Measurements from ENCODE around the gene VENTX. TPM values are rescaled to one million over a fixed set of nuclear protein-coding genes. Genes with fewer than 3 reads are reported as not detected.
"Not testable (repeated sequence)": the region's sequence is repeated elsewhere in the genome, so short reads cannot be mapped to it uniquely, and the experiment has no call there.

VENTX gene
- polyA plus RNA-seq, 4 donors, result 0.06 to 0.24 (median 0.18) TPM

GRCh38 chr10:133234796-133235195 is 2.9 kb upstream of the VENTX start:
- DNase-seq (ENCODE audit: low read depth in 4 of 4, low spot score in 3 of 4), result not testable (repeated sequence)

DNA sequence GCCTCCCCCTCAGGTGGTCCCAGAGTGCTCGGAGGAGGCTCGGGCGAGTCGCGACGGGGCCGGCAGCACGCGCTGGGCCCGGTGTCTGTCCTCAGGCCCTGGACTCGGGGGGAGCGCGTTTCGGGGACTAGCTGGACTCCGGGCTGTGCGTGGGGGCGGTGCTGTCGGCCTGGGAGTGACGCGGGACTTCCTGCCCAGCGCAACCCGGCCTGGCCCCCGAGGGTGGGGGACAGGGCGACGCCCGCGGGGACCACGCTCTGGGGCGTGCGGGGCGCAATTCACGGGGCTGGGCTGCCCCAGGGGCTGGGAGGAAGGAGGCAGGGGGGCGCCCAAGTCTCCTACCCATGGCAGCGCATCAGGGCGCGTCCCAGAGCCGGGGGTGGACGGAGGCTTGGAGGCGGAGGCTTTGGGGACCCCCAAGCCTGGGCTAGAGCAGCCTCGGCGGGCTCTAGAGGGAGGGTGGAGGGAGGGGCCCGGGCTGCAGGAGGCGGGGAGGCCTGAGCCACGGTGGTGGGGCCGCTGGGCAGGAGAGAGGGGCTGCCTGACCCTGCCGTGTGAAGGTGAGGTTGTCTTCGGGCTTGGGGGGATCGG is 2.3 kb upstream of the VENTX start:
- no peak for DNase-seq (ENCODE audit: low read depth in 4 of 4, low spot score in 3 of 4)

DNA sequence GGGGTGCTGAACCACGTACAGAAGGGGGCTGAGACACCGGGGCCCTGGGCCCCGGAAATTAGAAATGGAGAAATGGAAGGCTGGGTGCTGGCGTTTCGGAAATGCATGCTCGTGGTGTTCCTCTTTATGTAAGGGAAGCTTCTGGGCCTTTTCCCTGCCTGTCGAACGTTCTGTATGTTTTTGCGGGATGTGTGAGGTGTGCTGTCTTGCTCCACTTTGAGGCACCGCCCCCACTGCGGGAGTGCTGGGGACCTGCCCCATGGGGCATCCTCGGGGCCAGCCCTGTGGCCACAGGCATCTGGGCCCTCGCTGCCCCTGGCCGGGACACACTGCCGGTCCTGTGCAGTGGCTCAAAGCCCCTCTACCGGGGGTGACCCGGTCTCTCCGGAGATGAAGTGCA is 1.7 kb upstream of the VENTX start:
- DNase-seq (ENCODE audit: low read depth in 4 of 4, low spot score in 3 of 4), result no peak

- no peak for DNase-seq (ENCODE audit: low read depth in 4 of 4, low spot score in 3 of 4)
Measured at GRCh38 chr10:133236401-133237240, 1.0 kb upstream of the VENTX start.

GRCh38 chr10:133237241-133237587 is 441 bp upstream of the VENTX start:
- DNase-seq (ENCODE audit: low read depth in 4 of 4, low spot score in 3 of 4), result no peak

DNA sequence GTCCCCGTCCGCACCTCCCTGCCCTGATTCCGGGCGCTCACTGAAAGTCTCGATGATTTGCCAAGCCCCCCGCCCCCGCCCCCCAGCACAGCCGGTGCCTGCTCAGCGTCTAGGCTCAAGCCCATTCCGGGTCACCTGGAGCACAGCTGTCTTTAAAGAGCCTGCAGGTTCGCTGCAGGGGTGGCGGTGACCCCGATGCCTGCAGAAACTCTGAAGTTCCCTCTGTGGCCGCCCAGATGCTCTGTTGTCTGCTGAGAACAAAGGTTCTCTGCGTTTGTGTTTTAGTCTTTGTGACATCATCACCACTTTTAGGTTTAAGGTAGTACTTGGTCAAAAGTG is 780 bp downstream of the VENTX start:
- no peak for DNase-seq (ENCODE audit: low read depth in 4 of 4, low spot score in 3 of 4)

GRCh38 chr10:133239990-133240389 is 2.3 kb downstream of the VENTX start:
- no peak for DNase-seq (ENCODE audit: low read depth in 4 of 4, low spot score in 3 of 4)

GRCh38 chr10:133241501-133242205 is 4.0 kb downstream of the VENTX start:
- DNase-seq (ENCODE audit: low read depth in 4 of 4, low spot score in 3 of 4), result no peak

- DNase-seq (ENCODE audit: low read depth in 4 of 4, low spot score in 3 of 4), result no peak
Measured at GRCh38 chr10:133242611-133243356, 5.1 kb downstream of the VENTX start.

DNA sequence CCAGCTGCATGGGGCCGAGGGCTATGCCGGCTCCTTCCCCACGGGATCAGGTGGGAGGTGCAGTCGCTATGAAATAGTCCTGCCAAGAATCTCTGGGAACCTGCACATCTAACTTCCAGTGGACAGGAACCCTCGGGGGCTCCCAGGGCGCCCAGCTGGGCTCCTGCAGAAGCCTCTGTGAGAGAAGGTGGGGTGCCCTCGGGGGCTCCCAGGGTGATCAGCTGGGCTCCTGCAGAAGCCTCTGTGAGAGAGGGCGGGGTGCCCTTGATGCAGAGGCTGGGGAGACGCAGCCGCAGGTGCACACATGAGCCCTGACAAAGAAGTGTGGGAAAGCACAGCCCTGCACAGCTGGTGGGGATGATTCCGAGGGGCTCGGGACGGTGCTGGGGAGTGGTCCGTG is 5.9 kb downstream of the VENTX start:
- DNase-seq (ENCODE audit: low read depth in 4 of 4, low spot score in 3 of 4), result no peak

DNA sequence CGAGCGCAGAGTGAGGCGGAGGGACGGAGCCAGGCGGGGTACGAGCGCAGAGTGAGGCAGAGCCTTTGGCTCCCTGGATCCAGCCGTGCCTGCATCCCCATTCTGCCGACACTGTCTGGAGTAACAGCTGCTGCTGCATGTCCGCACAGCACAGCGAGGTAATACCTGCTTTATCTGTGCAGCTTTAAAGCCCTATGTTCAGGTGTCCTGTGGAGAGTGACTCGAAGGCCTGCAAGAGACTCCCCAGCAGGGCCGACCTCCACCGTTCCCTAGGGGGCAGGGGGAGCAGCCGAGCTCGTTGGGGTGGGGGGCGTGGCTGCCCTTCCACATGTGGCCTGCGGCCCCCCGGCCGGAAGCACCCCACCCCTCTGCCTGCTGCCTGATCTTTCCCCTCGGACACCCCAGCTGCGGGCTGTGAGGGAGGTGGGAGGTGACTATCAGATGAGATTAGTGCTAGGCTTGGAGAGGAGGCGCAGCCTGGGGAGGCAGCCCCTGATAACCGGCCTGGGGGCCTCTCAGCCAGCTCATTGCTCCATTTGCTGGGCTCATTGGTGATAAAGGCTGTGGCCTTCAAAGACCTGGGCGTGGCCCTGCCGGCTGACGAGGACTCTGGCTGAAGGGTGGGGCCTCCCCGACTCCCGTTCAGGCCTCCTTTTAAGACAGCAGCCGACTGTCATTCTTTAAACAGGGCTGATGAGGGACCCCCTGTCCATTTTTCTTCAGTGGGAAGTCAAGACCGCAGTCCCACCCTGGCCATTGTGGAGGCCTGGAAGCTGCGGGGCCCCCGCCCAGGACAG is 8.0 kb downstream of the VENTX start:
- no peak for DNase-seq (ENCODE audit: low read depth in 4 of 4, low spot score in 3 of 4)

GRCh38 chr10:133246236-133246626 is 8.6 kb downstream of the VENTX start:
- no peak for DNase-seq (ENCODE audit: low read depth in 4 of 4, low spot score in 3 of 4)

DNA sequence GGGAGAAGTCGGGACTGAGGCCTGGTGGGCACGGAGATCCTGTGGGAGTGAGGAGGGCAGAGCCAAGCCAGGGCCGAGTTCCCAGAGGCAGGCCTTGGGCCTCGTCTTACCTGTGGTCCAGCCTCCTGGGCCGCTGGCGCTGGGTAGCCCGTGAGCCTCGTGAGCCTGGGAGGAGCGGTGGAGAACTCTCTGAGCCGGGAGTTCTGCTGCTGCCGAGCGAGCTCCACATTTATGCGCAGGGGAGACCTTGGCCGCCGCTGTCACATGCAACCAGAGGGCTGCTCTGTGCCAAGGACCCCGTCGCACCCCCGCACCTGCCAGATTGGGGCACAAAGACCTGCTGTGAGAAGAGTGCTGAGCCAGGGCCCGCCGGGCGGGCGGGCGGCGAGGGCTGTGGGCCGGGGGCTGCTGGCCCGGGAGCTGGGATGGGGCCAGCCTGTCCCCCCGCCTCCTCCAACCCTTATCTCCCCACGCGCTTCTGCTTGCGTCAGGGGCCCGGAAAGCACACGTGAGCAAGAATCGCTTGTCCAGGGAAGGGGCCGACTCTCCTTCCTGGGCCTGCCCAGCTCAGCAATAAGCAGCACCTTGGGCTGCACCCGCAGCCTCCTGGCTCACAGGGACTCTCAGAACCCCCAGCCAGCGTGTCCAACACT is 10.2 kb downstream of the VENTX start:
- DNase-seq (ENCODE audit: low read depth in 4 of 4, low spot score in 3 of 4), result no peak

DNA sequence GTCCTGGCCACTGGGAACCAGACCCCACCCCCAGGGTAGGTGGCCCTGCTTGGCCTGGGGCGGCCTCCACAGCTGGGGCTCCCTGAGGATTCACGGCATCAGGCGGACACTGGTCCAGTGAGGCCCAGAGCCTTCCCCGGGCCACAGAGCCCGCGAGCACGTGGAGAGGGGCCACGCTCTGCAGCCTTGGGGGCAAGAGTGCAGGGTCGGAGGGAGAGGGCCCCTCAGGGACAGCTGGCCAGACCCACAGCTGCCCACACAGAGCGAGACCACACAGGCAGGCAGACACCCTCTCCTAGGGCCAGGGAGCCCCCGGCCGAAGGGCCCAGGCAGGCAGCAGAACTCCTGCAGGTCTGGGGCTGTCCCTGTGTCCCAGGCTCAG is 10.7 kb downstream of the VENTX start:
- no peak for DNase-seq (ENCODE audit: low read depth in 4 of 4, low spot score in 3 of 4)

GRCh38 chr10:133249094-133249780 is 11.6 kb downstream of the VENTX start:
- DNase-seq (ENCODE audit: low read depth in 4 of 4, low spot score in 3 of 4), result no peak

- no peak for DNase-seq (ENCODE audit: low read depth in 4 of 4, low spot score in 3 of 4)
Measured at GRCh38 chr10:133249975-133250754, 12.5 kb downstream of the VENTX start.

DNA sequence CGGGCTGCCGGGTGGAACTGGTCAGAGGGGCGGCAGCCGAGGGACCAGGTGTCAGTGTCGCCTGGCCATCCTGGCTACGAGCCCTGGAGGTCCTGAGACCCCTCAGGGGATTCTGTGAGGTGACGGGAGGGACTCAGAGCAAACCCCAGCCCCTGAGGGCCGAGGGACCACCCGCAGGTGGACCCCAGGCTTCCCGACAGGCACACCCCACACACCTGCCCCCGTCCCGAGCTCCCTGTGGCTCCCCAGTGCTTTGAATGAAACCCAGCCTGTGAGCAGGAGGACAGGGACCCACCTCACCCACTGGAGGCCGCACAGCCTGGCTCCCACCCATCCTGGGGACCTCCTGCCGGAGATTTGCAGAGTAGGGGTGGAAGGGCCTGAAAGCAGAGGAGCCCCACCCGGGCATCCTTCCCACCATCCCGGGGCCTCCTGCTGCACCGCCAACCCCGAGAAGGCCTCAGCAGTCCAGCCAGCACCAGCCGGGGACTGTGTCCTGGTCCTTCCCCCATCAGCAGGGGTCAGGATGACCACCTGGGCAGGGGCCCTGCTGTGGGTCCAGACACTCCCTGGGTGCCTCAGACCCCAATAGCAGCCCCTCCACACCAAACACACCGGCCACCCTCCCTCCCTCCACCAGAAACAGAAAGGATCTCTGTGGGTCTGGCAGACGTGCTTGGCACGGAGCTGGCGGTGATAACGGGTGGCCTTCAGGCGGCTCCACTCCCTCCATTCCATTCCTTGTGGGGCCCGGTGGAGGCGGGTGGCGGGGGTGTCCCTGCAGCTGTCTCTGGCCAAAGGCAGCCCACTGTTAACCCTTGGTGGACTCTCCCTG is 13.9 kb downstream of the VENTX start:
- no peak for DNase-seq (ENCODE audit: low read depth in 4 of 4, low spot score in 3 of 4)

GRCh38 chr10:133252223-133252552 is 14.5 kb downstream of the VENTX start:
- DNase-seq (ENCODE audit: low read depth in 4 of 4, low spot score in 3 of 4), result no peak
